Kidney epithelial cell (primary cell): Measurements from ENCODE around the gene TRPM5. TPM values are rescaled to one million over a fixed set of nuclear protein-coding genes. Genes with fewer than 3 reads are reported as not detected.

Source experiments
- DNase-seq: peaks from one replicate; pipeline ENCODE4 v3.0.0-alpha.2; 2010; ENCODE audit warnings: low read depth
- H3K27me3 ChIP-seq: 2 replicates; pipeline ENCODE4 v1.6.0; 2011; ENCODE audit warnings: low read length; ENCODE audit not compliant: control insufficient read depth, insufficient read depth
- H3K36me3 ChIP-seq: 2 replicates; pipeline ENCODE4 v1.5.1; 2011; ENCODE audit warnings: low read length; ENCODE audit not compliant: control insufficient read depth, insufficient read depth
- H3K4me3 ChIP-seq: 2 replicates; pipeline ENCODE4 v1.5.1; 2011; ENCODE audit warnings: low read depth, mild to moderate bottlenecking, control low read depth, low read length
- total RNA-seq: library from RNA; depleted of rRNA; stranded (reverse); fragments of >200 nt; gene quantifications from 2 replicates; pipeline ENCODE4 v1.2.3, GENCODE V29; 2015
- TF ChIP-seq, protein P1 (sequence below): IDR thresholded peaks from 2 replicates; pipeline ENCODE4 v1.5.1; 2011; ENCODE audit warnings: mild to moderate bottlenecking, moderate library complexity, low read length, control low read depth, inconsistent platforms; ENCODE audit not compliant: insufficient read depth, poor library complexity, severe bottlenecking

The TRPM5 gene, protein sequence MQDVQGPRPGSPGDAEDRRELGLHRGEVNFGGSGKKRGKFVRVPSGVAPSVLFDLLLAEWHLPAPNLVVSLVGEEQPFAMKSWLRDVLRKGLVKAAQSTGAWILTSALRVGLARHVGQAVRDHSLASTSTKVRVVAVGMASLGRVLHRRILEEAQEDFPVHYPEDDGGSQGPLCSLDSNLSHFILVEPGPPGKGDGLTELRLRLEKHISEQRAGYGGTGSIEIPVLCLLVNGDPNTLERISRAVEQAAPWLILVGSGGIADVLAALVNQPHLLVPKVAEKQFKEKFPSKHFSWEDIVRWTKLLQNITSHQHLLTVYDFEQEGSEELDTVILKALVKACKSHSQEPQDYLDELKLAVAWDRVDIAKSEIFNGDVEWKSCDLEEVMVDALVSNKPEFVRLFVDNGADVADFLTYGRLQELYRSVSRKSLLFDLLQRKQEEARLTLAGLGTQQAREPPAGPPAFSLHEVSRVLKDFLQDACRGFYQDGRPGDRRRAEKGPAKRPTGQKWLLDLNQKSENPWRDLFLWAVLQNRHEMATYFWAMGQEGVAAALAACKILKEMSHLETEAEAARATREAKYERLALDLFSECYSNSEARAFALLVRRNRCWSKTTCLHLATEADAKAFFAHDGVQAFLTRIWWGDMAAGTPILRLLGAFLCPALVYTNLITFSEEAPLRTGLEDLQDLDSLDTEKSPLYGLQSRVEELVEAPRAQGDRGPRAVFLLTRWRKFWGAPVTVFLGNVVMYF (N-terminal part only)
- not detected in 2 replicates for total RNA-seq

DNA sequence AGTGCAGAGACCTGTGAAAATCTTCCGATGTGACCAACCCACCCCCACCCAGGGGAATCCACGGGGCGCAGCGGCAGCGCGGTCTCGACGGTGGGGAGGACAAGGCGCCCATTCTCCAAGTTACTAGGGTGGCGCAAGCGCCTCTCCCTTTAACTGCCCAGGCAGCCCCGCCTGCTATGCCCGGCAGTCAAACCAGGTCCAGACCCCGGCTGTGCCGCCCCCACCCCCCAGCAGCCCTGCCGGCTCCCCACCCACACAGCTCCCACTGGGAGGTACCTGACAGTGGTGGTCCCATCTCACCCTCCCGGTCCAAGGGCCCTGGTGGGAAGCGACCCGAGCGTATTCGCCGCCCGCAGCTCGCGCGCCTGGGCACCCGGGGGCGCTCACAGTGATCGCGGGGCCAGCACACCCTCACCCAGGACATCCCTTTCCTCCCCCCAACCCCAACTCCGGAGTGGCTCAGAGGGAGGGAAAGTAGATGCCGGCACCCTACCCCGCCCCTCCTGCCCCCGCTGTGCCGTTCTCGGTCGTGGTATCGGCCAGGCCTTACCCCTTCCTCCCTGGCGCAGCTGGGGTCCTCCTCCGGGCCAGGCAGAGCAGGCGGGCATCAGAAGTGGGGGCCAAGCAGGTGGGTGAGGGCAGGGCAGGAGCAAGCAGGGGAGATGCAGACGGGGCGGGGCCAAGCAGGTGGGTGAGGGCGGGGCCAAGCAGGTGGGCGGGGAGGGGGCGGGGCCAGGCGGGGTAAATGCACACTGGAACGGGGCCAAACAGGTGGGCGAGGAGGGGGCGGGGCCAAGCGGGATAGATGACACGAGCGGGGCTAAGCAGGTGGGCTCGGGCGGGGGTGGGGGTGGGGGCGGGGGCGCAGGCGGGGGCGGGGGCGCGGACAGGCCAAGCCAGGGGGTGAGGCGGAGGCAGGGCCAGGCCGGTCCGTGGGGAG lies at the start of gene TRPM5:
TSS of gene TRPM5 (minus strand) at position 634 of the 940 bp plus-strand sequence. CDS start 21,478 bp downstream, outside the sequence.
- TF ChIP-seq, protein P1, sequence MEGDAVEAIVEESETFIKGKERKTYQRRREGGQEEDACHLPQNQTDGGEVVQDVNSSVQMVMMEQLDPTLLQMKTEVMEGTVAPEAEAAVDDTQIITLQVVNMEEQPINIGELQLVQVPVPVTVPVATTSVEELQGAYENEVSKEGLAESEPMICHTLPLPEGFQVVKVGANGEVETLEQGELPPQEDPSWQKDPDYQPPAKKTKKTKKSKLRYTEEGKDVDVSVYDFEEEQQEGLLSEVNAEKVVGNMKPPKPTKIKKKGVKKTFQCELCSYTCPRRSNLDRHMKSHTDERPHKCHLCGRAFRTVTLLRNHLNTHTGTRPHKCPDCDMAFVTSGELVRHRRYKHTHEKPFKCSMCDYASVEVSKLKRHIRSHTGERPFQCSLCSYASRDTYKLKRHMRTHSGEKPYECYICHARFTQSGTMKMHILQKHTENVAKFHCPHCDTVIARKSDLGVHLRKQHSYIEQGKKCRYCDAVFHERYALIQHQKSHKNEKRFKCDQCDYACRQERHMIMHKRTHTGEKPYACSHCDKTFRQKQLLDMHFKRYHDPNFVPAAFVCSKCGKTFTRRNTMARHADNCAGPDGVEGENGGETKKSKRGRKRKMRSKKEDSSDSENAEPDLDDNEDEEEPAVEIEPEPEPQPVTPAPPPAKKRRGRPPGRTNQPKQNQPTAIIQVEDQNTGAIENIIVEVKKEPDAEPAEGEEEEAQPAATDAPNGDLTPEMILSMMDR = no peak
- Histone ChIP-seq H3K36me3 (no peaks in the 10 kb centered on the region), H3K27me3 (peaks cover 45% of the 10 kb centered on the region), H3K4me3 (peak within 1 kb of the TSS; percentile 8)
- DNase-seq = no peak

DNA sequence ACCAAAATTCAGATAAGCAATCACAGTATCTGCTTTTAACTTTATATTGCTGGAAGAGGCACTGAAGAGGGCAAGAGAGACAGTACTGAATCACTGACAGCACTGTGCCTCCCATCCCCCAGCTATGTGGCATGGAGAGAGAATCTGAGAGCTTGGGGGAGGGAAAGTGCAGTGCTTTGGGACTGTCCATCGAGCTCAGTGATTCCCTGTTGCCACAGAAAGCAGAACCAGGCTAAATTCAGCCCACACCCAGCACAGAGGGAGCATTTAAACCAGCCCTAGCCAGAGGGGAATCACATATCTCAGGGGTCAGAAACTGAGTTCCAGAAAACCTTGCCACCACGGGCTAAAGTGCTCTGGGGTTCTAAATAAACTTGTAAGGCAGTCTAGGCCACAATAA lies 44.8 kb upstream of the TRPM5 start:
- Histone ChIP-seq H3K27me3 (no peaks in the 10 kb centered on the region), H3K4me3 (no peak overlapping the region), H3K36me3 (no peaks in the 10 kb centered on the region)
- no peak for DNase-seq
- TF ChIP-seq, protein P1 = no peak

DNA sequence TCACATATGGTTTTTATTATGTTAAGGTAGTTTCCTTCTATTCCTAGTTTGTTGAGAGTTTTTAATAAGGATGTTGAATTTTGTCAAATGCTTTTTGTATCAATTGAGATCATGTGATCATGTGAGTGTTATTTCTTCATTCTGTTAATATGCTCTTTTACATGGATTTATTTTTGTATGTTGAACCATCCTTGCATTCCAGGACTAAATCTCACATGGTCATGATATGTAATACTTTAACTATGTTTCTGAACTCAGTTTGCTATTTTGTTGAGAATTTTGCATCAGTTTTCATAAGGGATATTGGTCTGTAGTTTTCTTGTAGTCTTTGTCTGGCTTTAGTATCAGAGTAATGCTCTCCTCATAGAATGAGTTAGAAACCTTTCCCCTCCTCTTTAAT lies 43.7 kb upstream of the TRPM5 start:
- TF ChIP-seq, protein P1 = no peak
- DNase-seq = no peak
- Histone ChIP-seq H3K27me3 (peaks cover 8% of the 10 kb centered on the region), H3K4me3 (no peak overlapping the region), H3K36me3 (no peaks in the 10 kb centered on the region)

DNA sequence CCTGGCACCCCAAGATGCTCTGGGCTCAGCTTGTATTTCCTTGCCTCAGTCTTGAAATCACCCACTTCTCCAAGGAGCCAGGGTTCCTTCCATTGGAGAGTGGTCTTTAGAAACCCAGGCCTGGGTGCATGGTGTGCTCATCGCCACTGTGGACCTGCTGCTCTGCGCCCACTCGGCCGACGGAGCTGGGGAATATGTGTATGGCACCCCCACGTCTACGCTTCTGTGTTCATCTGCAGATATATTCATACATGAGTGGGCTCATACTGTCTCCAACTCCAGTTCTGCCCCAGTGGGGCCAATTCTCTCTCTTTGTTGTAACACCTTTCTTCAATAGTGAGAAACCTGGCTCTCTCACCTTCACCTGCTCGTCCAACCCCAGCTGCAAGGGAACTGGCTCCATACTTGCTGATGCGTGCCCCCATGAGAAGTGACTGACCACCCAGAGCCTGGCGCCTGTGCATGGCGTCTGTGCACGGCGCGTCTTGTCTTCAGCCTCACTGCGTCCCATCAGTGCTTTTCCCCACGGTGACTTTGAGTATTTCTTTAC lies 40.3 kb upstream of the TRPM5 start:
- Histone ChIP-seq H3K27me3 (peaks cover 12% of the 10 kb centered on the region), H3K4me3 (no peak overlapping the region), H3K36me3 (no peaks in the 10 kb centered on the region)
- TF ChIP-seq, protein P1 = no peak
- no peak for DNase-seq

DNA sequence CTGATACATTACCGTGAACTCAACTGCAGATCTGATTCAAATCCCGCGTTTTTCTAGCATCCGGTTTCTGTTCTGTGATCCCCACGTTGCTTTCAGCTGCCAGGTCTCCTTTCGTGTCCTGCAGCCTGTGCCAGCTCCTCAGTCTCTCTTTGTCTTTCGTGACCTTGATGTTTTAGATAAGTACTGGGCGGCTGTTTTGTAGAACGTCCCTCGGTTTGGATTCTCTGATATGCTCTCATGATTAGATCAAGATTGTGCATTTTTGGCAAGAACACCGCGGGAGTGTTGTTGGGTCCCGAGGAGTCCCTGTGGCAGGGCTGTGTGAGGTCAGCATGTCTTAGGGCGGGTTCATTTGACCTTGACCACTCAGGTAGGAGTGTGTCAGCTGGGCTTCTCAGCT lies 39.1 kb upstream of the TRPM5 start:
- H3K4me3 ChIP-seq = no peak overlapping the region
- peaks cover 12% of the 10 kb centered on the region for H3K27me3 ChIP-seq
- TF ChIP-seq, protein P1 = no peak
- DNase-seq = no peak
- no peaks in the 10 kb centered on the region for H3K36me3 ChIP-seq
